Neural crest cell (in vitro differentiated cells): ENCODE measurements around the gene RNASE8. TPM values are rescaled to one million over a fixed set of nuclear protein-coding genes. Genes with fewer than 3 reads are reported as not detected.
A peak's percentile ranks its signal among the peaks of the same experiment; 100 is the strongest.

Experiments
- DNase-seq: peaks from one replicate; pipeline ENCODE4 v3.0.0; 2021; ENCODE audit warnings: low read depth, mixed read lengths, low spot score
- H3K27ac Mint-ChIP-seq: one replicate; pipeline ENCODE4 v1.8.0; 2021; ENCODE audit warnings: mild to moderate bottlenecking, mixed read lengths; ENCODE audit not compliant: unreplicated experiment
- H3K27me3 Mint-ChIP-seq: 2 replicates; pipeline ENCODE4 v1.8.0; 2021; ENCODE audit warnings: low read depth, mild to moderate bottlenecking, mixed read lengths
- H3K36me3 Mint-ChIP-seq: 2 replicates; pipeline ENCODE4 v1.8.0; 2021; ENCODE audit warnings: low read depth, mild to moderate bottlenecking, mixed read lengths
- H3K4me1 Mint-ChIP-seq: 2 replicates; pipeline ENCODE4 v1.8.0; 2021; ENCODE audit warnings: mixed read lengths
- H3K4me3 Mint-ChIP-seq: one replicate; pipeline ENCODE4 v1.8.0; 2021; ENCODE audit warnings: mild to moderate bottlenecking, mixed read lengths
- H3K9me3 Mint-ChIP-seq: 2 replicates; pipeline ENCODE4 v1.8.0; 2021; ENCODE audit warnings: mixed read lengths
- total RNA-seq: library from RNA; stranded (reverse); gene quantifications from 2 replicates; pipeline ENCODE4 v1.2.1, GENCODE V29; 2021
- TF ChIP-seq, protein P1 (sequence below): fragments of 200-600 bp; sonication (generic); conservative IDR thresholded peaks from 2 replicates; pipeline ENCODE4 v1.5.0; 2021; ENCODE audit warnings: antibody characterized with exemption, mild to moderate bottlenecking

RNASE8 gene
- total RNA-seq, 1 donor from 2014 or later: not detected

DNA sequence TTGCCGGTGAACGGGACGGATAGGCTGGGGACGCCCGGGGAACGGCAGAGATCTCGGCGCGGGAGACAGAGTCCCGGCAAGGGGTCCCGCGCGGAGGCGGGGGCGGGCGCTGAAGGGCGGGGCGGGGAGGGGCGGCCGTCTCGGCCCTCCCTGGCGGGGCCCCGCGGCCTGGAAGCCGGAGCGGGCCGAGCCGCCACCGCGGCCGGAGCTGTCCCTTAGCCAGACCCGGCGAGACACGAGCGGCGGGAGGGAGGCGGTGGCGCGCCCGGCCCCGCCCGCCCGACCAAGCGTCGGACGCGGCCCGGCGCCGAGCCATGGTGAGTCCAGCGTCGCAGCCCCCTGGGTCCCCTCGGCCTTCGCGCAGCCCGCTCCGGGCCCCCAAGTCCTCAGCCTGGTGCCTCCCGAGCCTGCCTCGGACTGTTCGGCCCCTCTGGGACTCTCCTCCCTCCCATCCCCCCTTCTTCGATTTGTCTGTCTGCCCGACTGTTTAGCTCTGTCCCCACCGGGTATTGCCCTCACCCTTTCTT lies 12.5 kb downstream of the RNASE8 start, which contains the start of gene ARHGEF40:
TSS of gene ARHGEF40 (plus strand) at position 222 of the 527 bp plus-strand sequence. CDS start at position 315, 93 bp downstream.
- no peaks in the 10 kb centered on the region for H3K9me3 Mint-ChIP-seq
- peaks cover 2% of the 10 kb centered on the region for H3K27me3 Mint-ChIP-seq
- TF ChIP-seq, protein P1, sequence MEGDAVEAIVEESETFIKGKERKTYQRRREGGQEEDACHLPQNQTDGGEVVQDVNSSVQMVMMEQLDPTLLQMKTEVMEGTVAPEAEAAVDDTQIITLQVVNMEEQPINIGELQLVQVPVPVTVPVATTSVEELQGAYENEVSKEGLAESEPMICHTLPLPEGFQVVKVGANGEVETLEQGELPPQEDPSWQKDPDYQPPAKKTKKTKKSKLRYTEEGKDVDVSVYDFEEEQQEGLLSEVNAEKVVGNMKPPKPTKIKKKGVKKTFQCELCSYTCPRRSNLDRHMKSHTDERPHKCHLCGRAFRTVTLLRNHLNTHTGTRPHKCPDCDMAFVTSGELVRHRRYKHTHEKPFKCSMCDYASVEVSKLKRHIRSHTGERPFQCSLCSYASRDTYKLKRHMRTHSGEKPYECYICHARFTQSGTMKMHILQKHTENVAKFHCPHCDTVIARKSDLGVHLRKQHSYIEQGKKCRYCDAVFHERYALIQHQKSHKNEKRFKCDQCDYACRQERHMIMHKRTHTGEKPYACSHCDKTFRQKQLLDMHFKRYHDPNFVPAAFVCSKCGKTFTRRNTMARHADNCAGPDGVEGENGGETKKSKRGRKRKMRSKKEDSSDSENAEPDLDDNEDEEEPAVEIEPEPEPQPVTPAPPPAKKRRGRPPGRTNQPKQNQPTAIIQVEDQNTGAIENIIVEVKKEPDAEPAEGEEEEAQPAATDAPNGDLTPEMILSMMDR: no peak
- peak within 1 kb of the TSS; percentile 96 for H3K4me3 Mint-ChIP-seq
- peak; percentile 62 for DNase-seq
- H3K4me1 Mint-ChIP-seq: peaks cover 48% of the 10 kb centered on the region
- peaks cover 5% of the 10 kb centered on the region for H3K36me3 Mint-ChIP-seq
- H3K27ac Mint-ChIP-seq: peak within 1 kb of the TSS; percentile 97

DNA sequence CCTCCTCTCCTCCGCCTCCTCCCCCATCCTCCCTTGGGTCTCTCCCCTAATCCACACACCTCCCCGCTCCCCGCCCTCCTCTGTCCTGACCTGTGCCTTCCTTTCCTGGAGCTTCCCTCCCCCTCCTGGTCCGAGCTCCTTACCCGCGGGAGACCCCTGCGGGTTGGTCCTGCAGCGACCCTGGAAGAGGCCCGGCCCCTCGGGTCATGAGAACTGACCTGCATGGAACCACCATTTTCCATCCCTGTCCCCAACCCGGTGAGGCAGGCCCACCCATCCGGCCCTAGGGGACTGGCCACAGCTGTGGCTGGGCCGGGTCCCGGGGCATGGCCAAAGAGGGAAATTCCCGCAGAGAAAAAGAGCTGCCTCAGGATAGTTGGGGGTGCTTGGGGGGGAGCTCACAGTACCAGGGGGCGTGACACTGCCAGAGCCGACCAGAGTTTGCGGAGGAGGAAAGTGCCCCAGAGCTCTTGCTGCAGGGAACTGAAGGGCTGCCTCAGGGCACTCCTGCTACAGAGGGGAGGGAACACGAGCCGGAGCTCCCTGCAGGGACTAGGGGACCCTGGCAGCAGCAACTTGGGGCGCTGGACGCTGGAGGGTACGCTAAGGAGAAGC lies 13.1 kb downstream of the RNASE8 start:
- TF ChIP-seq, protein P1: no peak
- peak; percentile 60 for DNase-seq
- no peaks in the 10 kb centered on the region for H3K9me3 Mint-ChIP-seq
- peak overlapping the region; percentile 88 for H3K27ac Mint-ChIP-seq
- peaks cover 50% of the 10 kb centered on the region for H3K4me1 Mint-ChIP-seq
- peak overlapping the region; percentile 96 for H3K4me3 Mint-ChIP-seq
- H3K36me3 Mint-ChIP-seq: peaks cover 7% of the 10 kb centered on the region
- H3K27me3 Mint-ChIP-seq: peaks cover 2% of the 10 kb centered on the region

DNA sequence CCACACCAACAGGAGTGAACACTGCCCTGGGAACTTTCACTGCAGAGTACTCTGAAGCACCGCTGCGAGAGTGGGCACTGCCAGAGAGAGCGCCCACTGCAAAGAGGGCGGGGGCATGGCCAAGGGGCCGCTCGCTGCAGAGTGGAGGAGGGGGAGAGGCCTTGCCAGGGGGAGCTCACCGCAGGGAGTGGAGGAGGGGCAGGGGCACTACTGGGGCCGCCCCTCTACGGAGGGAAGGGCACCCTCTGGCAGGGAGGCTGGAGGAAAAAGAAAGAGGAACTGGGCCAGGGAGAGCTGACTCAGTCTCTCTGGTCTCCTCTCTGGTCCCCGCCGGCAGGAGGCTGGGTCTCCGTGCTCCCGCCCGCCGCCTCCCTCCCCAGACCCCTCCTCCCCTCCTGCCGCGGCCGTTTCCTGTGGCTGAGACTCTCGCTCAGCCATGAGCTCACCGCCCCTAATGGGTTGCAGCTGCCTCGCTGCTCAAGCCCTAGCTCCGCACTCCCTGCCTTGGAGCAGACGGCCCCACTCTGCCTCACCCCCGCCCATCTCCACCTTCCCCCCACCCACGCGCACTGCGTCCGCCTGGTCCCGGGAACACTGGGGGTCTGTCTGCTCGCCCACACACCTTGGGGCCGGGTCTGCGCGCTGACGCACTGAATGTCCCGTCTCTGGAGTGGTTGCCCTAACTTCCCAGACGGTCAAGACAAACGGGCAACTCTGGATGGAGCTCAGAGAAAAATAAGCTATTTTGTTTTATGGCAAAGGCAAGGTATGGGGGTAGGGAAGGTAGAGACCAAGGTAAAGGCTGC lies 13.8 kb downstream of the RNASE8 start:
- Mint-ChIP-seq H3K27me3 (peaks cover 2% of the 10 kb centered on the region), H3K27ac (peak overlapping the region; percentile 88), H3K4me3 (peak overlapping the region; percentile 96), H3K4me1 (peaks cover 53% of the 10 kb centered on the region), H3K9me3 (no peaks in the 10 kb centered on the region), H3K36me3 (peaks cover 14% of the 10 kb centered on the region)
- peak; percentile 62 for DNase-seq
- TF ChIP-seq, protein P1: no peak

DNA sequence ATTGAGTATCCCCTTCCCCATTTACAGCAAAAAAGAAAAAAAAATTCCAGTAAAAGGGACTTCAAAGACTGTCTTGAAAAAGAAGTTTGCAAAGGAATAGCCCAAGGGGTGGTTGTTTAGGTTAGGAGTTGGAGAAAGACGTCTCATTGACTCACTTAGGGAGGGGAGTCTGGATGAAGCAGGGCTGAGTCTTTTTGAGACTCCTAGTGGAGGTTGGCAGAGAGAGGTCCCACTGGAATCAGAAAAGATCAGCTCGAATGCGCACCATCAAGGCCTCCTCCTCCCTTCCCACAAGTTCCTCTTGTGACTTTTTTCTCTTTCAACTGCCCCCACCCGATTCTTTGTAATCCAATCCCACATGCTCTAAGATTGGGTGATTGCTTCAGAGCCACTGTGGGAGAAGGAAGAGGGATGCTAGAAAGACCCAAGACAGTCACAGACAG lies 14.4 kb downstream of the RNASE8 start:
- DNase-seq: no peak
- TF ChIP-seq, protein P1: no peak
- peak overlapping the region; percentile 96 for H3K4me3 Mint-ChIP-seq
- peaks cover 53% of the 10 kb centered on the region for H3K4me1 Mint-ChIP-seq
- H3K36me3 Mint-ChIP-seq: peaks cover 16% of the 10 kb centered on the region
- H3K27me3 Mint-ChIP-seq: peaks cover 2% of the 10 kb centered on the region
- H3K9me3 Mint-ChIP-seq: no peaks in the 10 kb centered on the region
- H3K27ac Mint-ChIP-seq: peak overlapping the region; percentile 46

- Mint-ChIP-seq H3K27ac (no peak overlapping the region), H3K27me3 (peaks cover 2% of the 10 kb centered on the region), H3K9me3 (no peaks in the 10 kb centered on the region), H3K36me3 (peaks cover 20% of the 10 kb centered on the region), H3K4me3 (peak overlapping the region; percentile 96), H3K4me1 (peaks cover 55% of the 10 kb centered on the region)
- TF ChIP-seq, protein P1: no peak
- DNase-seq: no peak
Measured at GRCh38 chr14:21072781-21073339, 15.2 kb downstream of the RNASE8 start.
